Embryonic facial prominence (tissue), 1 donor: ENCODE data around the gene ZC3H12A.

Source experiments
- DNase-seq: peaks from one replicate; pipeline ENCODE4 v3.0.0-alpha.2; 2016; ENCODE audit errors: extremely low spot score

ZC3H12A gene

DNA sequence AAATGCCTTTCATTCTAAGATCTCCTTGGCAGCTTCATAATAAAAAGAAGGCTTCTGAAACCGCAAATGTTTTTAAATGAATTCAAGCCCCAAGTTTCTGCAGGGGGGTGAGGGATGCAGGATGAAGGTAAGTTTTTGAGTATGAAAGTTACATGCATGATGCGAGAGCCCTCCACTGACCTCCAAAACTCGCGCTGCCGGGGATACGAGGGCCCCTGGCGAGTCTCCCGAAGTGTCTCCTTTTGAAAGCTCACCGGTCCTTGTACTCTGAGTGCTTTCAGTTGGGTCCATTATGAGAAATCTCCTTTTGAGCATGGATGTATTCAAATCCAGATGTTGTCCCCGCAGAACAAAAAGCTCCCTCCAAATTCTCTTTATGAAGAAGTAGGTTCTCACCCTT is 18.9 kb upstream of the ZC3H12A start:
- DNase-seq, result no peak

GRCh38 chr1:37456614-37457013 is 17.8 kb upstream of the ZC3H12A start:
- no peak for DNase-seq

- no peak for DNase-seq
Observed at GRCh38 chr1:37458551-37458950, 15.8 kb upstream of the ZC3H12A start.

DNA sequence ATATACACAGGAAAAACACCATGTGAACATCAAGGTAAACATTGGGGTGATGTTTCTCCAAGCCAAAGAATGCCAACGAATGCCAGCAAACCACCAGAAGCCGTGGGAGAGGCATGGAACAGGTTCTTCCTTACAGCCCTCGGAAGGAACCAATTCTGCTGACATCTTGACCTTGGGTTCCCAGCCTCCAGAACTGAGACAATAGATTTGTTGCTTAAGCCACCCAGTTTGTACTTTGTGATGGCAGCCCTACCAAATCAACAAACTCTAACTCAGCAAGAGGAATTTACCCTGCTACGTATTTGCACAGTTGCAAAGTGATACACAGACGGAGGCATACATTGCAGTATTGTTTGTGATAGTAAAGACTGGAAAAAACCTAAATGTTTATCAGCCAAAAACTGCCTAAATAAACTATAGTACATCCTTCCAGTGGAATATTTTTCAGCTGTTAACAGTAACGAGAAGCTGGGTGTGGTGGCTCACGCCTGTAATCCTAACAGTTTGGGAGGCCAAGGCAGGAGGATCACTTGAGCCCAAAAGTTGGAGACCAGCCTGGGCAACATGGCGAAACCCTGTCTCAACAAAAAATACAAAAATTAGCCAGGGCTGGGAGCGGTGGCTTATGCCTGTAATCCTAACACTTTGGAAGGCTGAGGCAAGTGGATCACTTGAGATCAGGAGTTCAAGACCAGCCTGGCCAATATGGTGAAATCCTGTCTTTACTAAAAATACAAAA is 12.5 kb upstream of the ZC3H12A start:
- no peak for DNase-seq

DNA sequence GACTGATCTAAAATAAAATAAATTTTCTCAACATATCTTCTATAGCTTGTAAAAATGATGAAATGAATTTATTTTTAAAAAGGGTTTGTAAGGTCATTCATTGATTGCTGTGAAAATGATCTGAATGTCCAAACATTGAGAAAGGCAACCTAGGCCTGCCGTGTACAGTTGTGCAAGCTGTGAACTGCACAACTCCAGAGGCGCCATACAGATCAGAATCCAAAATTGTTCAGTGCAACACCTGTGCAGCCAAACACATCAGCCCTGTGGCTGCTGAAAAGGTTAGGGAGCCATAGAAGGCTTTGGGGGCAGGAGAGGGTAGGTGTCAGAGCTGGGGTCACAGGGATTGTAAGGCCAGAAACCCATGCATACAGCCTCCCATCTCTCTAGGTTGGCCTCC is 9.9 kb upstream of the ZC3H12A start:
- DNase-seq, result no peak

- no peak for DNase-seq
Observed at GRCh38 chr1:37465593-37466517, 8.5 kb upstream of the ZC3H12A start.

DNA sequence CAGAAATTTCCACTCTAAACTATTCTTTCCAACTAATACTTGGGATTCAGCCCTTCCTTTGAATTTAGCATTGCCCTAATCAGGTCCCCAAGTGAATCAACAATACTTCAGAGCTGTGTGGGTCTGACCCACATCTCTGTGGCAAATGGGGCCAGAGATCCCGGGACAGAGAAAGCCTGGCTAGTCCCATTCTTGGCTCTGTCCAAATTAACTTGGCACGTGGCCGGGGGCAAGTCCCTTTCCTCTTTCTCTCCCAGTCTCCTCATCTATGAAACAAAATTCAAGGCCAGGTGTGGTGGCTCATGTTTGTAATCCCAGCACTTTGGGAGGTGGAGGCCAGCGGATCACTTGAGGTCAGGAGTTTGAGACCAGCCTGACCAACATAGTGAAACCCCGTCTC is 6.3 kb upstream of the ZC3H12A start:
- DNase-seq, result no peak

DNA sequence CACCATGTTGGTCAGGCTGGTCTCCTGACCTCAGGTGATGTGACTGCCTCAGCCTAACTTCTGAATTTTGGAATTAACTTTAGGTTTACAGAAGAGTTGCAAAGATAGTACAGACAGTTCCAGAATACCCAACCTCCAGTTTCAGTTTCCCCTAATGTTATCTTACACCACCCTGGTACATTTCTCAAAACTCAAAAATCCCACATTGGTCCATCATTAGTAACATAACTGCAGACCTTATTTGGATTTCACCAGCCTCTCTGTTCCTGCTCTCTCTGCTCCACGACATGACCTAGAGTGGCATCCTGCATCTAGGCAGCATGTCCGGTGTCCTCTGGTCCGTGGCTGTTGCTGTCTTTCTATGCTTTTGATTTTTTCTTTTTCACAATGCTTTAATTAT is 5.0 kb upstream of the ZC3H12A start:
- no peak for DNase-seq

DNA sequence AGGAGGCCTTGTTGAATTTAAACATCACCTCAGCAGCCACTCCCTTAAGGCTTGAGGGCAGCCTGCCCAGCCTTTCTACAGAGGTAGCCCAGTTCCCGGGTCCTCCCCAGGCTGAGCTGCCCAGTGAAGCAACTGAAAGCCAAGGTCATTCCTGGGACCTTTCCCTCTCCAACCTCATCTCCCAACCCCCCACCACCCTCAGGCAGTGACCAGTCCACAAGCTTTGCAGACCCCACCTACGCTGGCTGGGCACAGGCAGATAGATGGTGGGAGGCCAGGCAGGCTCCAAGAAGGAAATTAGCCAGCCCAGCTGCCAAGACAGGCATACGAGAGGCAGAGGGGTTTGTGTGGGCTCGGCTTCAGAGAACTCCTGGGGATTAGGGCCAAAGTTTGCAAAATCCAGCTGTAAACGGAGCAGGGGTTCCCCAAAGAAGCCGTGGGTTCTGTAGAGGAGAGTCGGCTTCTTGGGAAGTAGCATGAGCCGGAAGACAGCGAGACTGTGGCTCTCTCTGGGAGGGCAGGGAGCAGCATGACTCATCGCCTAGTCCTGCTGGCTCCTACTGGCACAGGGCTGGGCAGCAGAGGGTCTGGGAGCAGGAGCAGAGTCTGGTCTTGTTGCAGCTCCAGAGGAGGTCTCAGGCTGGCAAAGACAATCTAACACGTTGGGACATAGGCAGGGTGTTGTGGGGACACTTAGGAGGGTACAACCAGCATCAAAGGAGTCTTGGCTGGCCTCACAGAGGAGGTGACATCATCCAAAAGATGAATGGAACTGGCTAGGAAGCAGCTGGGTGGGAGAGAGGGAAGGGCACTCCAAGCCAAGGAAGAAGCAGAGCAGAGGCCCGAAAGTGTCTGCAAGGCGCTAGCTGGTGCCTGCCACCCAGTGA is 2.8 kb upstream of the ZC3H12A start:
- no peak for DNase-seq

DNA sequence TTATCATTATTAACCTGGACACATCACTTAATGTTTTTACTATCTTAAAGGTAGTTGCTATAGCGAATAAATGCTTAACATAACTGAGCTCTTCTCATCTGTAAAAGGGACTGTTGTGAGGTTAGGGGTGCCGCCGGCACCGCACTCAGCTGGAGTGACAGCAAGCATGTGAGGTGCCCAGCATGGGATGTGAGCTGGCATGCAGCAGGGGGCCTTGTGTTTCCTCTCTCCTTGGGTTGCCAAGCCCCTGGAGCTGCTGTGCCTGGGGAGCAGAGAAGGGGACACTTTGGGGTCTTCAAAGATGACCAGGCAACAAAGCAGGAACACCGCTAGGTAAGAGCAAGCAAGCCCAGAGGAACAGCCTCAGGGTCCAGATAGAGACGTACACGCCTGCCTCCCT is 2.1 kb upstream of the ZC3H12A start:
- DNase-seq, result no peak

DNA sequence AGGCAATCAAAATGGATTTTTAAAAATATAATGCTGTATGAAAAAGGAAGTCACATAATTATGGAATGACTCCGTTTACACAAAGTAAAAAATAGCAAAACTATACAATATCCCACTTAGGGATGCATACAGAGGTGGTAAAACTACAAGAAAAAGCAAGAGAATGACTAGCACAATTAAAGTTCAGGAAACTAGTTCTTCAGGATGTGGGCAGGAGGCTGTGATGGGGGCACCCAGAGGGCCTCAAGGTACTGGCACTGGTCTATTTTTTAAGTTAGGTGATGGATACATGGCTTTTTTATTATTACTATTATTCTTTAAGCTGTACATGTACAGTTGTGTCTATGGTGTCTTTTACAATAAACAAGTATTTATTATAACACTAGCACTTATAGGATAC is 1.4 kb upstream of the ZC3H12A start:
- no peak for DNase-seq

DNA sequence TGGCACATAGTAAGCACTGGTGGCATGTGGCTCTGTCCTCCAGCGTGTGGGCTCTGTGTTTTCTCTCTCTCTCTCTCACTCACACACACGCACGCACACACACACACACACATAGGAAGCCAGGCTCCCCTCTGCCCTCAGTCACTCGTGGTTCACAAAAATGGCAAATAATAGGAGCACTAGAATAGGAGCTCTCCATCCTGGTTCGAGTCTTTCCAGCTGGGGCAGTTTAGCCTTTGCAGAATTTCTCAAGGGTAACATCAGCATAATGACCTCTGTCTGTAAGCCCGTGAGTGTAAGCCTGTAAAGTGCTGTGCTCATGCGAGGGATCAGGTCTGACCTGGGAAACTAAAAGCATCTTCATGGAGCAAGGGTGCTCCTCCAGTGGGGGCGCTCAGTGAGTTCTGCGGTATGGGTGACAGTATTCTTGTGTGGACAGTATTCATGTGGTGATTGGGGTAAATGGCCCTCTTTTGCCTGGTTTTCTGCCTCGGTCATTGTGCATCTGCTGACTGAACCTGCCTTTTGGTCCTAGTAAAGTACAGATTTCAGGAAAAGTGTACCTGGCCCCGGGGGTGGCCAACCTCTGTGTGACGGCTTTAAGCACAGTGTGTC is 842 bp upstream of the ZC3H12A start:
- no peak for DNase-seq

DNA sequence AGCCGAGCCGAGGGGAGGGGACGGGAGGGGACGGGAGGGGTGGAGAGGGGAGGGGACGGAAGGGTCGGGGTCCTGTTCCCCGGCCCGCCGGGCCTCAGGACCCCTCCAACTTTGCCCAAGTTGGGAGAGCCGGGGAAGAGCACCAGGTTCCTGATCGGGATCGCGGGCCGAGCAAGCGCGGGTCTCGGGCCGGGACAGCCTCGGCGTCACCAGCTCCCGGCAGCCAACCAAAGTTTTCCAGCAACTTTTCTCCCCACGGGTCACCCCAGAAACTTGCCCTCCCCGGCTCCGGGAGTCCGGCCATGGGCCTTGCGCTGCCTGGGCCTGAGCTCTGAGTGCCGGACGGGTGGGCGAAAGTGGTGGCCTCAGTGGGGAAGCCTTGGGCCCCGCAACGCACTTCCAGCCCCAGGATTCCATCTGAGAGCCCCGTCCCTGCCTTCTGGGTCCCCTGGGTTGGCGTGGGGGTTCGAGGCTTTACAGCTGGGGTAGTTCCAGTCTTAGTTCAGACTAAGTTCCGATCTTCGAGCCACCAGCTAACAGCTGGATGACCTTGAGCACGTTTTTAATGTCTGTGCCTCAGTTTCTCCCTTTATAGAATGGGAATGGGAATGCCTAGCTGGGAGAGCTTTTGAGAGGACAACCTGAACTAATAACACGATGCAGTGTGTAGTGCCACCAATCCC is 458 bp downstream of the ZC3H12A start:
- no peak for DNase-seq

DNA sequence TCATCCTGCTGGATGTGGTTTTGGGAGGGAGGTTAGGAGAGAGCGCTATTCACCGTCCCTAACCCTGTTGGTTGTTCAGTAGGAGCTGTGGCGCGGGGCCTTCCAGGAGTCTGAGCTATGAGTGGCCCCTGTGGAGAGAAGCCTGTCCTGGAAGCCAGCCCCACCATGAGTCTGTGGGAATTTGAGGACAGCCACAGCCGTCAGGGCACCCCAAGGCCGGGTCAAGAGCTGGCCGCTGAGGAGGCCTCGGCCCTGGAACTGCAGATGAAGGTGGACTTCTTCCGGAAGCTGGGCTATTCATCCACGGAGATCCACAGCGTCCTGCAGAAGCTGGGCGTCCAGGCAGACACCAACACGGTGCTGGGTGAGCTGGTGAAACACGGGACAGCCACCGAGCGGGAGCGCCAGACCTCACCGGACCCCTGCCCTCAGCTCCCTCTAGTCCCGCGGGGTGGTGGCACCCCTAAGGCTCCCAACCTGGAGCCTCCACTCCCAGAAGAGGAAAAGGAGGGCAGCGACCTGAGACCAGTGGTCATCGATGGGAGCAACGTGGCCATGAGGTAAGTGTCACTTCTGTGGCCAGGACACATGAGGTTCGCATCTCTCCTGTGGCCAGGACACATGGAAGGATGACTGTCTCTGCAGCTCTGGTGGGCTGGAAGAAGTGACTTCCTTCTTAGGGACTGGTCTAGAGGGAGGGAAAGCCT is 1.2 kb downstream of the ZC3H12A start:
- DNase-seq, result no peak

GRCh38 chr1:37476087-37476452 is 1.7 kb downstream of the ZC3H12A start:
- no peak for DNase-seq

- DNase-seq, result no peak
Observed at GRCh38 chr1:37476460-37477197, 2.2 kb downstream of the ZC3H12A start.

DNA sequence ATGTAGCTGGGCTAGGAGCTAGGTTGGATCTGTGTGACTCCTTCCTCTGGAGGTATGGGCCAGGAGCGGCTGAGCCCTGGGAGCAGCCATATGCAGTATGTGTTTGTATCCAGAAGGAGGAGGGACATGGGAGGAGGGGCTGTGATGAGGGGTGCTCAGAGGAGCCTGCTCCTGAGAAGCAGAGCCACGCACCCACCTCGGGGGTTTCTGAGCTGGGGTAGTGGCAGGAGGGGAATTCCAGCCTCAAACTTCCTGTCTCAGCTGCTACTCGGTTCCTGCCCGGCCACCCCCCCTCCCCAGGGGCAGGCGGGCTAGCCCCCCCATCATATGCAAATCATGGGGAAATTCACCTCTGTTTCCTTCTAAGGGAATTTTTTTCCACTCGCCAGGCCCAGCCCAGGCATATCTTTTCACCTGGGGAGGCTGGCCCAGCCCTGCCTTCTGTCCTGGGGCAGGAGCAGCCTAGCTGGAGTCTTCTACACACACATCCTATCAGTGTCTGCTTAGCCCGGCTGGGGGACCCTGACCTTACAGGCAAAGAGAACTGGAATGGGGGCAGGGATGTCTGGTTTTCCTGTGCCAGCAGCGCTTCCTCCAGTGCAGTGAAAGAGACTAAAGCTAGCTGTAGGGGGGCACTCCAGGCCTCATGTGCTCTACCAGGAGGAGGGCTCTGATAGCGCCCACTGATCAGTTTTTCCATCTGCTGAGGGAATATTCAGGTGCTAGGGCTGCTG is 3.0 kb downstream of the ZC3H12A start:
- no peak for DNase-seq

DNA sequence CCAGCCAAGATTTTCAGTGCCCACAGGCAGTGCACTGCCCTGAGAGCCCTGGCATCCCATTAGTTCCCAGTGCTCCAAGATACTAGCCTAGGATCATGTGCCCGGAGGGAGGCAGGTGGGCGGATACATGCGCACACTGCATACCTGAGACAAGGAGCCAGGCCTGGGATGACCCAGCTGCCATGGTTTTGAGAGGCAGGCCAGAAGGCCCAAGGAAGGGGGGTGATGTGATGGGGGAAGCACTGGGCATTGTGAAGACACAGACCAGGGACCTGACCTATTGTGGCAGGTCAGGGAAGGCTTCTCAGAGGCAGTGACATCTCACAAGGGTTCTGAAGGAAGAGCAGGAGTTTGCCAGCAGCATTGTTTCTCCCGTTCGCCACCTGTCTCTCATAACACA is 3.6 kb downstream of the ZC3H12A start:
- DNase-seq, result no peak

DNA sequence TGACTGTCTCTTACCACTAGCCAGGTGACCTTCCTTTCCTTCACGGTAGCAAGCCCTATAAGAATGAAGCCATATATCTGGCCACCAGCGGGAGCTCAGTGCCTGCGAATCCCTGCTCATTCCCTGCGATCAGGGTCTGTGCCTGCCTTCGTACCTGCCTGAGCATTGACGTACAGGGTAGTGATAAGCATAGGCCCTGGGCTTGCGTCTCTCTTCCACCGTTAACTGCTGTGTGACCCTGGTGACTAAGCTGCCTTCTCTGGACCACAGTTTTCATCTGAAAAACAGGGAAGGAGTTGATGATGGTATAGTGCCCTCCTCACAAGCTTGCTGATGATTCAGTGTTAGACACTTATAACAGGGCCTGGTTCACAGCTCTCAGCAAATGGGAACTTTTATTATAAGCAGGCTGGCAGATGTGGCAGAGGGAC is 4.1 kb downstream of the ZC3H12A start:
- DNase-seq, result no peak
